ENCODE data around the gene LAD1. TPM values are rescaled to one million over a fixed set of nuclear protein-coding genes. Genes with fewer than 3 reads are reported as not detected.

The LAD1 gene
- total and polyA plus RNA-seq, 9 of the 15 experiments (the other 6 are each of a cell fraction or from before 2014, with no cell fraction given): 0.31 TPM; not detected in 8

GRCh38 chr1:201434266-201434665, 35.1 kb upstream of the LAD1 start:
- no TSS peak for BruUV-seq (replicated peaks)
- Histone ChIP-seq H3K36me3 (ENCODE audit: control insufficient read depth, insufficient read depth, low read length) (no peaks in the 10 kb centered on the region), H3K9me1 (ENCODE audit: control insufficient read depth, insufficient read depth, low read length) (peaks cover 3% of the 10 kb centered on the region), H3K79me2 (ENCODE audit: control insufficient read depth, insufficient read depth, low read length) (no peaks in the 10 kb centered on the region), H3K9ac (ENCODE audit: insufficient read depth in 1 of 2, low read depth in 2 of 2, low read length in 2 of 2) (no peak overlapping the region), H2AFZ (ENCODE audit: low read depth, low read length) (no peak overlapping the region), H3K9me3 (replicated peaks; ENCODE audit: control insufficient read depth, insufficient read depth, low read depth, low read length) (no peaks in the 10 kb centered on the region), H3K4me2 (ENCODE audit: insufficient read depth, low read length) (no peak overlapping the region), H4K20me1 (replicated peaks; ENCODE audit: control insufficient read depth, insufficient read depth, low read length) (no peaks in the 10 kb centered on the region; the same call in 1 of the 2 replicates), H3K4me3 (no peak overlapping the region), H3K4me1 (replicated peaks in 1 of 2; ENCODE audit: control insufficient read depth in 2 of 2, insufficient read depth in 2 of 2, low read length in 2 of 2) (peaks cover 4 to 5% of the 10 kb centered on the region in 2 experiments; a peak in 3 of 5 replicates), H3K27me3 (ENCODE audit: control insufficient read depth in 2 of 2, insufficient read depth in 2 of 2, low read length in 2 of 2) (peaks cover 18 to 42% of the 10 kb centered on the region in 2 experiments; a peak in 4 of 5 replicates), H3K27ac (ENCODE audit: extremely low read depth, low read depth, low read length) (no peak overlapping the region)
- no peak for ATAC-seq
- in situ Hi-C loops (cut with MboI): no loop called here
- intact Hi-C loops (cut with micrococcal nuclease): no loop called here
- FAIRE-seq: no peak
- DNase-seq (ENCODE audit: extremely low read depth in 1 of 4, low spot score in 3 of 4): no peak
- 9% methylated on average over 3 of the region's 3 CpGs for WGBS (ENCODE audit: insufficient coverage, low coverage, missing lambda C conversion rate)
- CTCF ChIA-PET (ENCODE audit: low intra/inter-chr PET ratio): interaction anchor here (1.1 to 3.5 kb wide), 3 partner anchors 48 to 79 kb away, joined by 3 to 30 read pairs (median 3); no protein-coding TSS in a partner anchor
- POLR2A ChIA-PET: interaction anchor here (0.6 to 2.3 kb wide), 3 partner anchors 16 to 50 kb away, joined by 3 to 8 read pairs (median 6); no protein-coding TSS in a partner anchor
- TF ChIP-seq ZBTB11 (CRISPR knock-in tag; IDR thresholded peaks at IDR 0.05): no peak
- TF ChIP-seq ZNF12 (CRISPR knock-in tag; IDR thresholded peaks at IDR 0.05): no peak
- no peak for TF ChIP-seq HBP1 (CRISPR knock-in tag; IDR thresholded peaks at IDR 0.05)
- TF ChIP-seq ZNF311 (CRISPR knock-in tag; IDR thresholded peaks at IDR 0.05): no peak
- TF ChIP-seq ZNF407 (IDR thresholded peaks at IDR 0.05; ENCODE audit: low read depth): no peak
- no peak for TF ChIP-seq CHD2 (IDR thresholded peaks at IDR 0.05; ENCODE audit: low read depth, low read length)
- TF ChIP-seq KLF1 (tag; IDR thresholded peaks at IDR 0.05): no peak
- no peak for TF ChIP-seq SETDB1 (IDR thresholded peaks at IDR 0.05; ENCODE audit: low read length)

Measured in K562 (cell line).